Tibial nerve (tissue), 4 donors: ENCODE measurements around the gene FBXL7. TPM values are rescaled to one million over a fixed set of nuclear protein-coding genes. Genes with fewer than 3 reads are reported as not detected.

Experiments used
- DNase-seq, 2 donors: peaks; one replicate each; pipeline ENCODE4 v3.0.0-alpha.2; 2019; ENCODE audit warnings: low spot score in 2 of 2
- H3K27ac ChIP-seq, 4 donors: fragments of 200-600 bp; sonication (generic) in 3 of 4; one replicate each; pipeline ENCODE4 v1.5.1; 2017 to 2019; ENCODE audit warnings: mild to moderate bottlenecking in 1 of 4
- H3K27me3 ChIP-seq, 2 donors: fragments of 200-600 bp; sonication (generic) in 1 of 2; one replicate each; pipeline versions ENCODE4 v1.5.1 to v1.6.0; 2017 to 2019
- H3K36me3 ChIP-seq, 3 donors: fragments of 200-600 bp; sonication (generic); one replicate each; pipeline ENCODE4 v1.5.1; 2018 to 2019
- H3K4me1 ChIP-seq, 4 donors: fragments of 200-600 bp; sonication (generic) in 3 of 4; one replicate each; pipeline ENCODE4 v1.5.1; 2017 to 2019
- H3K4me3 ChIP-seq, 4 donors: fragments of 200-600 bp; sonication (generic) in 3 of 4; one replicate each; pipeline ENCODE4 v1.5.1; 2017 to 2019; ENCODE audit warnings: mild to moderate bottlenecking in 1 of 4, moderate library complexity in 1 of 4
- H3K9me3 ChIP-seq, 4 donors: fragments of 200-600 bp; sonication (generic) in 3 of 4; one replicate each; pipeline ENCODE4 v1.5.1; 2017 to 2019
- EP300 ChIP-seq, 2 donors: sonication (generic); formaldehyde crosslinking; IDR thresholded peaks; one replicate each; pipeline ENCODE4 v1.6.1; 2017; ENCODE audit warnings: antibody characterized with exemption in 2 of 2, mild to moderate bottlenecking in 1 of 2
- POLR2A ChIP-seq, 2 donors: fragments of 450-650 bp; IDR thresholded peaks; one replicate each; pipeline ENCODE4 v1.6.1; 2017; ENCODE audit warnings: antibody characterized with exemption in 2 of 2, mild to moderate bottlenecking in 2 of 2, moderate library complexity in 2 of 2
- WGBS, 2 donors: methylation state at CpG; one replicate each; pipeline ENCODE4 v1.1.5; 2018; 5-methylcytosine and 5-hydroxymethylcytosine counted together
- total RNA-seq, 4 donors: library from RNA; depleted of rRNA; stranded (reverse); fragments of >200 nt; gene quantifications; one replicate each; pipeline ENCODE4 v1.1.0, GENCODE V29; 2016
- TF ChIP-seq, protein P1 (sequence below), 5 experiments: fragments of 200-600 bp in 3 of 5; fragments of 450-650 bp in 2 of 5; sonication (generic) in 3 of 5; IDR thresholded peaks; one replicate each; pipeline ENCODE4 v1.5.1; 2016 to 2019; ENCODE audit warnings: antibody characterized with exemption in 5 of 5, mild to moderate bottlenecking in 3 of 5, moderate library complexity in 2 of 5

FBXL7 gene
- total RNA-seq, 4 donors from 2014 or later = 33.6 to 54.5 (median 40.9) TPM

- peak overlapping the region; percentile 63 to 96 (median 86) for H3K27ac ChIP-seq
- H3K9me3 ChIP-seq = no peaks in the 10 kb centered on the region
- no peaks in the 10 kb centered on the region for H3K36me3 ChIP-seq
- peak overlapping the region; percentile 54 to 82 (median 74) for H3K4me3 ChIP-seq
- TF ChIP-seq, protein P1, sequence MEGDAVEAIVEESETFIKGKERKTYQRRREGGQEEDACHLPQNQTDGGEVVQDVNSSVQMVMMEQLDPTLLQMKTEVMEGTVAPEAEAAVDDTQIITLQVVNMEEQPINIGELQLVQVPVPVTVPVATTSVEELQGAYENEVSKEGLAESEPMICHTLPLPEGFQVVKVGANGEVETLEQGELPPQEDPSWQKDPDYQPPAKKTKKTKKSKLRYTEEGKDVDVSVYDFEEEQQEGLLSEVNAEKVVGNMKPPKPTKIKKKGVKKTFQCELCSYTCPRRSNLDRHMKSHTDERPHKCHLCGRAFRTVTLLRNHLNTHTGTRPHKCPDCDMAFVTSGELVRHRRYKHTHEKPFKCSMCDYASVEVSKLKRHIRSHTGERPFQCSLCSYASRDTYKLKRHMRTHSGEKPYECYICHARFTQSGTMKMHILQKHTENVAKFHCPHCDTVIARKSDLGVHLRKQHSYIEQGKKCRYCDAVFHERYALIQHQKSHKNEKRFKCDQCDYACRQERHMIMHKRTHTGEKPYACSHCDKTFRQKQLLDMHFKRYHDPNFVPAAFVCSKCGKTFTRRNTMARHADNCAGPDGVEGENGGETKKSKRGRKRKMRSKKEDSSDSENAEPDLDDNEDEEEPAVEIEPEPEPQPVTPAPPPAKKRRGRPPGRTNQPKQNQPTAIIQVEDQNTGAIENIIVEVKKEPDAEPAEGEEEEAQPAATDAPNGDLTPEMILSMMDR (IDR thresholded peaks at IDR 0.05) = peak in 1 of 5 experiments; percentile 18
- TF ChIP-seq POLR2A (IDR thresholded peaks at IDR 0.05) (no peak), EP300 (IDR thresholded peaks at IDR 0.05) (peak in 1 of 2 donors; percentile 44)
- 1 to 2% methylated on average over 15 of the region's 15 CpGs for WGBS, 2 donors
- peaks cover 0 to 29% (median 6%) of the 10 kb centered on the region in 4 donors for H3K4me1 ChIP-seq
- peak; percentile 26 to 50 for DNase-seq
- H3K27me3 ChIP-seq = no peaks in the 10 kb centered on the region
These were observed 1.3 kb downstream of the FBXL7 start for GRCh38 chr5:15501091-15501791.

DNA sequence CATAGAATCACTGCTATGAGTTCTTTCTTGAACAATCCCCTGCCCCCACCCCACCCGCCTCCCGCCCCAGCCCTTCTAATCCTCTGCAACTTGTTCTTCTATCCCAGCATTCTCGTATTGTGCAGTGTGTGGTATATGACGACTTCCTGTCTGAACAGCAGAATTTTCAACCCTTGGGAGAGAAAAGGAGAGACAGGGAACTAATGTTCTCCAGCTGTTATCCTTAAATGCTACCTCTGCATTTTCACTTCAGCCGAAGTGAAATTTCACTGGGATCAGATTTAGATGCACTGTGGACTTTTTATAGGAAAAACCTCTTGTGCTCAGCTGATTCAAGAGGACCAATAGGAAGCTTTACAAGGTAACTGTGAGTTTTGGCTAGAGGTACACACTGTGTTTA lies 2.2 kb downstream of the FBXL7 start:
- TF ChIP-seq EP300 (IDR thresholded peaks at IDR 0.05) (no peak), POLR2A (IDR thresholded peaks at IDR 0.05) (no peak)
- TF ChIP-seq, protein P1 (IDR thresholded peaks at IDR 0.05) = no peak
- Histone ChIP-seq H3K36me3 (no peaks in the 10 kb centered on the region), H3K4me1 (peaks cover 0 to 29% (median 6%) of the 10 kb centered on the region in 4 donors), H3K4me3 (peak overlapping the region in 3 of 4 donors; percentile 19 to 82 (median 77)), H3K27me3 (no peaks in the 10 kb centered on the region), H3K27ac (peak overlapping the region in 2 of 4 donors; percentile 95 to 96), H3K9me3 (no peaks in the 10 kb centered on the region)
- DNase-seq = no peak
- WGBS, 2 donors = 6 to 20% methylated on average over 5 of the region's 5 CpGs

- 70 to 74% methylated on average over 5 of the region's 5 CpGs for WGBS, 2 donors
- Histone ChIP-seq H3K27ac (no peak overlapping the region), H3K4me3 (no peak overlapping the region), H3K9me3 (no peaks in the 10 kb centered on the region), H3K27me3 (no peaks in the 10 kb centered on the region), H3K36me3 (no peaks in the 10 kb centered on the region), H3K4me1 (peaks cover 0 to 42% (median 8%) of the 10 kb centered on the region in 4 donors)
- no peak for DNase-seq
- no peak for TF ChIP-seq POLR2A (IDR thresholded peaks at IDR 0.05)
- no peak for TF ChIP-seq EP300 (IDR thresholded peaks at IDR 0.05)
- TF ChIP-seq, protein P1 (IDR thresholded peaks at IDR 0.05) = no peak
These were observed 6.2 kb downstream of the FBXL7 start for GRCh38 chr5:15506146-15506545.

DNA sequence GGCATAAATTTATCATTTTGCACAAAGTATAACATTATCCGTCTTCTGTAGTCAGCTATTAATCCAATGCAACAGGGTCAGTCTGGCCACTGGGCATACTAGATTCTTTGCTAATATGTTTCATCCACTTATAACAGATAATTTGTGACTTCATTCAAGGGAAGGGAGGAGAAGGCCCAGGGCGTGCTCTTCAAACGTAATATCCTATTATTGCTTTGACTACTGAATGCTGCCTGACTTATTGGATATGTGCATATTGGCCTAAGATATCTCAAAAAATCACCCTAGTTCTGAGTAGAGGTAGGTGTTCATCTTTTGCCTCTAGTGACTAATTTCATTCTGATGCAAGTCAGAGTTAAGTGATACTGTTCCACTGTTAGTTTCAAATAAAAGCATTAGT lies 6.9 kb downstream of the FBXL7 start:
- 91 to 93% methylated on average over 3 of the region's 3 CpGs for WGBS, 2 donors
- Histone ChIP-seq H3K27me3 (no peaks in the 10 kb centered on the region), H3K36me3 (no peaks in the 10 kb centered on the region), H3K4me1 (peaks cover 0 to 49% (median 8%) of the 10 kb centered on the region in 4 donors), H3K4me3 (no peak overlapping the region), H3K9me3 (no peaks in the 10 kb centered on the region), H3K27ac (no peak overlapping the region)
- no peak for DNase-seq
- TF ChIP-seq, protein P1 (IDR thresholded peaks at IDR 0.05) = no peak
- no peak for TF ChIP-seq POLR2A (IDR thresholded peaks at IDR 0.05)
- TF ChIP-seq EP300 (IDR thresholded peaks at IDR 0.05) = no peak

- Histone ChIP-seq H3K4me3 (no peak overlapping the region), H3K27ac (peak overlapping the region in 1 of 4 donors; percentile 0), H3K4me1 (peaks cover 0 to 50% (median 4%) of the 10 kb centered on the region in 4 donors), H3K9me3 (no peaks in the 10 kb centered on the region), H3K36me3 (no peaks in the 10 kb centered on the region), H3K27me3 (no peaks in the 10 kb centered on the region)
- TF ChIP-seq EP300 (IDR thresholded peaks at IDR 0.05) = no peak
- no peak for DNase-seq
- 36 to 47% methylated on average over 1 of the region's 1 CpG for WGBS, 2 donors
These were observed 10.1 kb downstream of the FBXL7 start for GRCh38 chr5:15510092-15510491.
